ENCODE results near the gene PIP5K1B.

DNA sequence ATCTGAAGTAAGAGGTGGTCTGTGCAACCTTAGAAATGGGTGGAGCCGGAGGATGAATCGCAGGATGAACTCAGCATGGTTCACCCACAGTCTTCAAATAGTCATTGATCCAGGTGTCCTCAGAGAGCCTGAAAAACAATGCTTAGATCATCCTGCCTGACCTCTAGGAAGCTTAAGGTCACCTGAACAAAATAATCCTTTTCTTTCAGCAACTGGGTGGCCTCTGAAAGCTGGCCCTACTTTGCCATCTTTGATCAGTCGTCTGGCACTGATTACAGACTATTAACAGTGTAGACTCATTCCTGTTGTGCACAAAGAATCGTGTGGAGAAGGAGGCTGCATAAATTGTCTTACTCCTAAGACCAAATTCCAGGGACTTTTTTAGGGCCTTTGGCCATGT, 50.7 kb downstream of the PIP5K1B start:
- TF ChIP-seq YY1 (IDR thresholded peaks at IDR 0.05; ENCODE audit: insufficient read depth, insufficient read length) = no peak
- TF ChIP-seq ZNF274 (IDR thresholded peaks at IDR 0.05; ENCODE audit: low read depth, low read length) = no peak
- no peak for TF ChIP-seq SUZ12 (IDR thresholded peaks at IDR 0.05; ENCODE audit: extremely low read depth, insufficient read depth, insufficient read length)

Data from NT2/D1 (cell line).